GM23338 (cell line): ENCODE results near the gene COL24A1.

Source experiments
- CTCF ChIP-seq, 2 experiments: fragments of 200-600 bp in 1 of 2; sonication (generic) in 1 of 2; conservative IDR thresholded peaks; 2 replicates each; pipeline versions ENCODE4 v1.5.1 to v1.6.1; 2016 to 2017; ENCODE audit warnings: antibody characterized with exemption in 2 of 2, low read depth in 2 of 2, mild to moderate bottlenecking in 2 of 2, moderate library complexity in 1 of 2
- TF ChIP-seq, protein P1 (sequence below): IDR thresholded peaks from one replicate; pipeline ENCODE4 v1.6.1; 2018; ENCODE audit warnings: antibody characterized with exemption; ENCODE audit not compliant: unreplicated experiment

DNA sequence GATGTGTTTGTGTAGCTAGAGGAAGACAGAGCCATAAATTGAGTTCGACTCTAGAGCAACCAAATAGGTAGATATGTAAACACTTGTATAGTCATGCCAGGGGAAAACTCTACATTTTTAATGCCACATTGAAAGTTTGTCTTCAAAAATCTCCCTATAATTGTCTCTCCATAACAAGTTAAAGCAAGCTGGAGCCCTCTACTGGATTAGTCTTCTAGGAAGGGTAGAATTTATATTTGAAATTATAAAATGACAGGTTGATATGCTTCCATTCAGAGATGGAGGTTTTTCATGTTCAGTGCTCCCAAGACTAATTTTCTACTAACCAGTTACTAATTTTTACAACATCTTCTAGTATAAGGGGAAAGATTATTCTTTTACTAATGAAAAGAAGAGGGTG, 13.1 kb upstream of the COL24A1 start:
- TF ChIP-seq, protein P1, sequence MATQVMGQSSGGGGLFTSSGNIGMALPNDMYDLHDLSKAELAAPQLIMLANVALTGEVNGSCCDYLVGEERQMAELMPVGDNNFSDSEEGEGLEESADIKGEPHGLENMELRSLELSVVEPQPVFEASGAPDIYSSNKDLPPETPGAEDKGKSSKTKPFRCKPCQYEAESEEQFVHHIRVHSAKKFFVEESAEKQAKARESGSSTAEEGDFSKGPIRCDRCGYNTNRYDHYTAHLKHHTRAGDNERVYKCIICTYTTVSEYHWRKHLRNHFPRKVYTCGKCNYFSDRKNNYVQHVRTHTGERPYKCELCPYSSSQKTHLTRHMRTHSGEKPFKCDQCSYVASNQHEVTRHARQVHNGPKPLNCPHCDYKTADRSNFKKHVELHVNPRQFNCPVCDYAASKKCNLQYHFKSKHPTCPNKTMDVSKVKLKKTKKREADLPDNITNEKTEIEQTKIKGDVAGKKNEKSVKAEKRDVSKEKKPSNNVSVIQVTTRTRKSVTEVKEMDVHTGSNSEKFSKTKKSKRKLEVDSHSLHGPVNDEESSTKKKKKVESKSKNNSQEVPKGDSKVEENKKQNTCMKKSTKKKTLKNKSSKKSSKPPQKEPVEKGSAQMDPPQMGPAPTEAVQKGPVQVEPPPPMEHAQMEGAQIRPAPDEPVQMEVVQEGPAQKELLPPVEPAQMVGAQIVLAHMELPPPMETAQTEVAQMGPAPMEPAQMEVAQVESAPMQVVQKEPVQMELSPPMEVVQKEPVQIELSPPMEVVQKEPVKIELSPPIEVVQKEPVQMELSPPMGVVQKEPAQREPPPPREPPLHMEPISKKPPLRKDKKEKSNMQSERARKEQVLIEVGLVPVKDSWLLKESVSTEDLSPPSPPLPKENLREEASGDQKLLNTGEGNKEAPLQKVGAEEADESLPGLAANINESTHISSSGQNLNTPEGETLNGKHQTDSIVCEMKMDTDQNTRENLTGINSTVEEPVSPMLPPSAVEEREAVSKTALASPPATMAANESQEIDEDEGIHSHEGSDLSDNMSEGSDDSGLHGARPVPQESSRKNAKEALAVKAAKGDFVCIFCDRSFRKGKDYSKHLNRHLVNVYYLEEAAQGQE: no peak
- no peak; a peak in 1 of 4 replicates for TF ChIP-seq CTCF (conservative IDR thresholded peaks at IDR 0.05; ENCODE audit: low read depth in 2 of 2)
